ENCODE measurements around the gene LRRC26. TPM values are rescaled to one million over a fixed set of nuclear protein-coding genes. Genes with fewer than 3 reads are reported as not detected.

Gene LRRC26
- total RNA-seq, 1 experiment from 2014 or later, result not detected

DNA sequence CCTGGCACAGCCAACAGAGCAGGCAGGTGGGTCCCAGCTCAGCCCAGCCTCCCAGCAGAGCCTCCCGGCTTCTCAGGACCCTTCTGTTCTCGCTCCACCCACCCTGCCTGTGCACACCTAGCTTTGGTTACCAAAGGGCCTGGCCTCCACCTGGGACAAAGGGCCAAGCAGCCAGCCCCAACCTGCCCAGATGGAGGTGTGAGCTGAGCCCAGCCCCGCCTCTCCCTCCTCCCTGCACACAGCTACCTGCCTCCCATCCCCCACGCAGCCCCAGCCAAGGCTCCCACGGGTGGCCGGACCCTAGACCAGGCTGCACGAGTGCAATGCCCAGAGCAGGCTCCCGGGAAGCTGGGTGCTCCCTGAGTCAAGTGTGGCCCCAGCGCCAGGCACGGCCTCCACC lies 25.1 kb upstream of the LRRC26 start:
- ChIA-PET CTCF (interaction anchor here (0.6 to 1.1 kb wide), 4 partner anchors 24 to 386 kb away, joined by 3 to 6 read pairs (median 4); partner anchors contain the start of gene RNF224), POLR2A (interaction anchor here (0.5 to 2.1 kb wide), 10 partner anchors 10 to 150 kb away, joined by 3 to 13 read pairs (median 3); partner anchors contain the start of genes NDOR1, RNF224, TMEM203 and TUBB4B)
- DNase-seq (ENCODE audit: unreplicated experiment), result peak; percentile 54
- TF ChIP-seq, protein P1, sequence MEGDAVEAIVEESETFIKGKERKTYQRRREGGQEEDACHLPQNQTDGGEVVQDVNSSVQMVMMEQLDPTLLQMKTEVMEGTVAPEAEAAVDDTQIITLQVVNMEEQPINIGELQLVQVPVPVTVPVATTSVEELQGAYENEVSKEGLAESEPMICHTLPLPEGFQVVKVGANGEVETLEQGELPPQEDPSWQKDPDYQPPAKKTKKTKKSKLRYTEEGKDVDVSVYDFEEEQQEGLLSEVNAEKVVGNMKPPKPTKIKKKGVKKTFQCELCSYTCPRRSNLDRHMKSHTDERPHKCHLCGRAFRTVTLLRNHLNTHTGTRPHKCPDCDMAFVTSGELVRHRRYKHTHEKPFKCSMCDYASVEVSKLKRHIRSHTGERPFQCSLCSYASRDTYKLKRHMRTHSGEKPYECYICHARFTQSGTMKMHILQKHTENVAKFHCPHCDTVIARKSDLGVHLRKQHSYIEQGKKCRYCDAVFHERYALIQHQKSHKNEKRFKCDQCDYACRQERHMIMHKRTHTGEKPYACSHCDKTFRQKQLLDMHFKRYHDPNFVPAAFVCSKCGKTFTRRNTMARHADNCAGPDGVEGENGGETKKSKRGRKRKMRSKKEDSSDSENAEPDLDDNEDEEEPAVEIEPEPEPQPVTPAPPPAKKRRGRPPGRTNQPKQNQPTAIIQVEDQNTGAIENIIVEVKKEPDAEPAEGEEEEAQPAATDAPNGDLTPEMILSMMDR (IDR thresholded peaks at IDR 0.05; ENCODE audit: unreplicated experiment), result no peak
- Mint-ChIP-seq H3K36me3 (ENCODE audit: insufficient read depth, unreplicated experiment) (peaks cover 12% of the 10 kb centered on the region), H3K27me3 (ENCODE audit: insufficient read depth, unreplicated experiment) (no peaks in the 10 kb centered on the region), H3K27ac (ENCODE audit: low read depth, unreplicated experiment) (no peak overlapping the region), H3K4me1 (ENCODE audit: insufficient read depth, unreplicated experiment) (peaks cover 18% of the 10 kb centered on the region), H3K4me3 (ENCODE audit: unreplicated experiment) (peak overlapping the region; percentile 36), H3K9me3 (ENCODE audit: unreplicated experiment) (no peaks in the 10 kb centered on the region)
- BruUV-seq (replicated peaks), result no TSS peak
- intact Hi-C loops (cut with micrococcal nuclease), result no loop called here

DNA sequence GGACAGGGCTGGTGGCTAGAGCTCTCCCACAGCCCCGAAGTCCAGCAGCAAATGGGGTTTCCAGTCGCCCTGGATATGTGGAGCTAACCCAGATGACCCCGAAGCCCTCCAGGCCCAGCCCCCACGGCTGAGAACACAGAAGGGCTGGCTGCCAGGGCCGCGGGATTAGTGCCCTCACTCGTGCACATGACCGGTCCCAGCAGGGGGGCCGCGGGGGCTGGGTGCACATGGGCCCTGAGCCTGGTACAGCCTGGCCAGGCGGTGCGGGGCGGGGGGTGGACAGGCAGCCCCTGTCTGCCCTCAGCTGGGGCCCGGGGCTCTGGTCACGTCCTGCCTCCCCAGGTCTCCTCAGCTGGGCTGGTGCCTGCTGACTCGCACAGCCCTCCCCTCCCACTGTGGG lies 24.5 kb upstream of the LRRC26 start:
- intact Hi-C loops (cut with micrococcal nuclease), result no loop called here
- ChIA-PET CTCF (interaction anchor here (0.5 to 0.7 kb wide), 3 partner anchors 8 to 85 kb away, joined by 3 to 6 read pairs (median 3); partner anchors contain the start of gene RNF224), POLR2A (interaction anchor here (0.7 to 2.1 kb wide), 5 partner anchors 10 to 47 kb away, joined by 3 to 13 read pairs (median 3); partner anchors contain the start of genes NDOR1, RNF224, TMEM203 and TUBB4B)
- Mint-ChIP-seq H3K4me3 (ENCODE audit: unreplicated experiment) (no peak overlapping the region), H3K27me3 (ENCODE audit: insufficient read depth, unreplicated experiment) (no peaks in the 10 kb centered on the region), H3K36me3 (ENCODE audit: insufficient read depth, unreplicated experiment) (peaks cover 14% of the 10 kb centered on the region), H3K9me3 (ENCODE audit: unreplicated experiment) (no peaks in the 10 kb centered on the region), H3K27ac (ENCODE audit: low read depth, unreplicated experiment) (no peak overlapping the region), H3K4me1 (ENCODE audit: insufficient read depth, unreplicated experiment) (peaks cover 19% of the 10 kb centered on the region)
- no peak for DNase-seq (ENCODE audit: unreplicated experiment)
- BruUV-seq (replicated peaks), result no TSS peak
- TF ChIP-seq, protein P1 (IDR thresholded peaks at IDR 0.05; ENCODE audit: unreplicated experiment), result no peak

GRCh38 chr9:137193771-137194170 lies 23.9 kb upstream of the LRRC26 start:
- POLR2A ChIA-PET, result no interaction called here
- BruUV-seq (replicated peaks), result no TSS peak
- no peak for DNase-seq (ENCODE audit: unreplicated experiment)

GRCh38 chr9:137192859-137193258 lies 23.0 kb upstream of the LRRC26 start:
- intact Hi-C loops (cut with micrococcal nuclease), result no loop called here
- H3K36me3 Mint-ChIP-seq (ENCODE audit: insufficient read depth, unreplicated experiment), result peaks cover 20% of the 10 kb centered on the region
- H3K9me3 Mint-ChIP-seq (ENCODE audit: unreplicated experiment), result no peaks in the 10 kb centered on the region
- H3K4me3 Mint-ChIP-seq (ENCODE audit: unreplicated experiment), result no peak overlapping the region
- H3K4me1 Mint-ChIP-seq (ENCODE audit: insufficient read depth, unreplicated experiment), result peaks cover 14% of the 10 kb centered on the region
- BruUV-seq (replicated peaks), result no TSS peak
- ChIA-PET POLR2A (interaction anchor here (1.0 kb wide), 1 partner anchor 8 kb away, joined by 4 read pairs; the partner anchor contains the start of gene TPRN), CTCF (interaction anchor here (1.5 kb wide), 1 partner anchor 44 kb away, joined by 5 read pairs; no protein-coding TSS in a partner anchor)
- DNase-seq (ENCODE audit: unreplicated experiment), result no peak
- H3K27ac Mint-ChIP-seq (ENCODE audit: low read depth, unreplicated experiment), result no peak overlapping the region
- no peaks in the 10 kb centered on the region for H3K27me3 Mint-ChIP-seq (ENCODE audit: insufficient read depth, unreplicated experiment)
- TF ChIP-seq, protein P1 (IDR thresholded peaks at IDR 0.05; ENCODE audit: unreplicated experiment), result no peak

More at GRCh38 chr9:137193771-137194170, 23.9 kb upstream of the LRRC26 start:
- H3K36me3 Mint-ChIP-seq (ENCODE audit: insufficient read depth, unreplicated experiment), result peaks cover 20% of the 10 kb centered on the region
- intact Hi-C loops (cut with micrococcal nuclease), result no loop called here
- H3K4me1 Mint-ChIP-seq (ENCODE audit: insufficient read depth, unreplicated experiment), result peaks cover 21% of the 10 kb centered on the region
- TF ChIP-seq, protein P1 (IDR thresholded peaks at IDR 0.05; ENCODE audit: unreplicated experiment), result no peak
- H3K27me3 Mint-ChIP-seq (ENCODE audit: insufficient read depth, unreplicated experiment), result no peaks in the 10 kb centered on the region
- no peaks in the 10 kb centered on the region for H3K9me3 Mint-ChIP-seq (ENCODE audit: unreplicated experiment)
- CTCF ChIA-PET, result interaction anchor here (0.5 to 0.7 kb wide), 2 partner anchors 9 to 166 kb away, joined by 3 read pairs; no protein-coding TSS in a partner anchor
- no peak overlapping the region for H3K27ac Mint-ChIP-seq (ENCODE audit: low read depth, unreplicated experiment)
- H3K4me3 Mint-ChIP-seq (ENCODE audit: unreplicated experiment), result no peak overlapping the region
